ENCODE measurements around the gene COPE.

COPE gene

DNA sequence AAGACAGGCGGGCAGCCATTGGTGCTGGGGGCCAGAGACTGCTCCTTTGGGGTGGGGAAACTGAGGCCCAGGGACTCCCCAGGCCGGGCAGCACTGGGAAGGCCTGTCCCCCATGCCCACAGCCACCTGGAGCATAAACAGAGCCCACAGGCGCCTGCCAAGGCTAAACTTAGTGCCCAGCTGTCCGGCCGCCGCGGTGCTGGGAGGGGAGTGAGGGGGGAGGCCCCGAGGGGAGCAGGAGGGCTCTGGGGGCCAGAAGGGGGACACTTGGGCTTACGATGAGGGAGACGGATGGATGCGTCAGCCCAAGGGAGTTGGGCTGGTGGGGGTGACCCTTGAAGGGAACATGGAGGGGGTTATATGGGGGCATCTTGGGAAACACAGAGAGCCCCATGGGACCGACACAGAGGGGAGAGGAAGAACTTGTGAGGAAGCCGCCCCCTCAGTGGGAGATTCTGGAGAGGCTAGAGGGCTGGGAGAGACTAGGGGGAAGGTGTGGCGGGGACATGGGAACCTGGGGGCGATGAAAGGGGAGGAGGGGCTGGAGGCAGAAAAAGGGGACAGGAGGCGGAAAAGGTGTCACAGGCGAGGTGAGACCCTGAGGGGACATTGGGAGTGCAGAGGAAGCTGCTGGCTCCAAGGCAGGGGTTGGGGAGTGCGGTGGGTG lies 25.5 kb downstream of the COPE start:
- H3K4me1 ChIP-seq (ENCODE audit: control insufficient read depth, insufficient read depth, low read length), result peaks cover 2% of the 10 kb centered on the region
- no peaks in the 10 kb centered on the region for H3K27me3 ChIP-seq (ENCODE audit: control insufficient read depth, insufficient read depth, low read length)
- no peaks in the 10 kb centered on the region for H3K9me3 ChIP-seq (ENCODE audit: control insufficient read depth, insufficient read depth, low read length)
- no peak overlapping the region for H3K4me3 ChIP-seq (ENCODE audit: low read length)
- H3K36me3 ChIP-seq (ENCODE audit: control insufficient read depth, insufficient read depth, low read length), result no peaks in the 10 kb centered on the region
- no CpG with 5 or more reads among the region's 18 CpGs for WGBS (ENCODE audit: insufficient coverage, insufficient read length)
- no peak for DNase-seq (ENCODE audit: low read depth, low spot score)
- H3K27ac ChIP-seq (ENCODE audit: low read length), result no peak overlapping the region

- Histone ChIP-seq H3K4me1 (ENCODE audit: control insufficient read depth, insufficient read depth, low read length) (peaks cover 2% of the 10 kb centered on the region), H3K36me3 (ENCODE audit: control insufficient read depth, insufficient read depth, low read length) (0 out of 2 replicates have a peak, but pooled peaks cover 3% of the 10 kb centered on the region), H3K9me3 (ENCODE audit: control insufficient read depth, insufficient read depth, low read length) (no peaks in the 10 kb centered on the region), H3K27me3 (ENCODE audit: control insufficient read depth, insufficient read depth, low read length) (no peaks in the 10 kb centered on the region), H3K27ac (ENCODE audit: low read length) (no peak overlapping the region), H3K4me3 (ENCODE audit: low read length) (no peak overlapping the region)
- no peak for DNase-seq (ENCODE audit: low read depth, low spot score)
- no CpG with 5 or more reads among the region's 10 CpGs for WGBS (ENCODE audit: insufficient coverage, insufficient read length)
Measured at GRCh38 chr19:18889949-18890745, 29.0 kb downstream of the COPE start.

- H3K27me3 ChIP-seq (ENCODE audit: control insufficient read depth, insufficient read depth, low read length), result no peaks in the 10 kb centered on the region
- H3K4me1 ChIP-seq (ENCODE audit: control insufficient read depth, insufficient read depth, low read length), result no peaks in the 10 kb centered on the region
- no CpG with 5 or more reads among the region's 4 CpGs for WGBS (ENCODE audit: insufficient coverage, insufficient read length)
- H3K4me3 ChIP-seq (ENCODE audit: low read length), result no peak overlapping the region
- no peak overlapping the region for H3K27ac ChIP-seq (ENCODE audit: low read length)
- no peak for DNase-seq (ENCODE audit: low read depth, low spot score)
- H3K36me3 ChIP-seq (ENCODE audit: control insufficient read depth, insufficient read depth, low read length), result 0 out of 2 replicates have a peak, but pooled peaks cover 3% of the 10 kb centered on the region
- no peaks in the 10 kb centered on the region for H3K9me3 ChIP-seq (ENCODE audit: control insufficient read depth, insufficient read depth, low read length)
Measured at GRCh38 chr19:18886972-18887371, 32.2 kb downstream of the COPE start.

DNA sequence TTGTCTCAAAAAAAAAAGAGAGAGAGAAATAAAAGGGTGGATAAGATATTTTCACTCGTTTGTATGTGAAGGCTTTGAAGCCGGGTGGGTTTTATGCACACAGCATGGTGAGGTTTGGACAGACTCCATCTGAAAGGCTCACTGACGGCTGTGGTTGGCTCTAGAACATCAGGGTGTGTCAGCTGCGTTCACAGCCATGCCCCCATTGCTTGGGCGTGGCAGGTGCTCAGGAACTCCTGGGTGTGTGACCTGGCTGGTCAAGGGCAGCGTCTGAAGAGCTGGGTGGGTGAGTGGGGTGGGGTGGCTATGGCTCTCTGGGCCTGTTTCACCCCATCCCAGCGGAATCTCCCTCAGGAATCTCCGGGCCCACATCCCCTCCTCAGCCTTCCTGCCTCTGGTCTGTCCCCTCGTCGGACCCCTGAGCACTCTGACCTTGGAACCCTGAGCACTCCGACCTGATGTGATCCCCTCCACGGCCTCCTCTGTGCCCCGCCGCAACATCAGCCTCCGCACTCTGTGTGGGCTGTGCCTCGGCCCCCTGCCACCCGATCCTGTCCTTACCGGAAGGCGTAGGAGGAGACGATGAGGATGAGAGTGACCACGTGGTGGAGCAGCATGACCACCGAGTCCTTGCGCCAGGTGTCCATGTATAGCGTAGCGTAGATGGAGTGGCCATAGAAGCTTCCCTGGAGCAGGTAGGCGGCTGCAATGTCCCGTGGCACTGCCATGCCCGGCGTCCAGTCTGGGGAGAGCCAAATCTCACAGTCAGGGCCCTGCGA lies 35.5 kb downstream of the COPE start:
- no peak overlapping the region for H3K27ac ChIP-seq (ENCODE audit: low read length)
- peaks cover 6% of the 10 kb centered on the region for H3K36me3 ChIP-seq (ENCODE audit: control insufficient read depth, insufficient read depth, low read length)
- H3K27me3 ChIP-seq (ENCODE audit: control insufficient read depth, insufficient read depth, low read length), result no peaks in the 10 kb centered on the region
- no peak for DNase-seq (ENCODE audit: low read depth, low spot score)
- H3K4me3 ChIP-seq (ENCODE audit: low read length), result no peak overlapping the region
- H3K9me3 ChIP-seq (ENCODE audit: control insufficient read depth, insufficient read depth, low read length), result no peaks in the 10 kb centered on the region
- no peaks in the 10 kb centered on the region for H3K4me1 ChIP-seq (ENCODE audit: control insufficient read depth, insufficient read depth, low read length)
- WGBS (ENCODE audit: insufficient coverage, insufficient read length), result no CpG with 5 or more reads among the region's 30 CpGs

DNA sequence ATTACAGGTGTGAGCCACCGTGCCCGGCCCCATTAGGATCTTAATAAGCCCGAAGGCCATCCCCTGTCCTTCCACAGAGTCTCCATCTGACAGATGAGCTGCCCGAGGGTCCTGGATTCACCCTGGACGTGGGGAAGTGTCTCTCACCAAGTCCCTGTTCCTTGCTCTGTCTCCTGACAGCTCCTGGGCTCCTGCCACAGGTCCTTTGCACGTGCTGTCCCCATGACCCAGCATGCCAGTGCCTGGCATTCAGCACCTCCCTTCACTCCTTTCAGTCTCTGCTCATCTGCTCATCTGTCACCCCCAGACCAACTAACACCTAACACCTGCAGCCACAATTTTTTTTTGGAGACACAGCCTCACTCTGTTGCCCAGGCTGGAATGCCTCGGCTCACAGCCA lies 37.7 kb downstream of the COPE start:
- no peaks in the 10 kb centered on the region for H3K4me1 ChIP-seq (ENCODE audit: control insufficient read depth, insufficient read depth, low read length)
- no peaks in the 10 kb centered on the region for H3K9me3 ChIP-seq (ENCODE audit: control insufficient read depth, insufficient read depth, low read length)
- no peak overlapping the region for H3K4me3 ChIP-seq (ENCODE audit: low read length)
- H3K36me3 ChIP-seq (ENCODE audit: control insufficient read depth, insufficient read depth, low read length), result peaks cover 5% of the 10 kb centered on the region
- no peaks in the 10 kb centered on the region for H3K27me3 ChIP-seq (ENCODE audit: control insufficient read depth, insufficient read depth, low read length)
- H3K27ac ChIP-seq (ENCODE audit: low read length), result no peak overlapping the region
- DNase-seq (ENCODE audit: low read depth, low spot score), result no peak
- WGBS (ENCODE audit: insufficient coverage, insufficient read length), result no CpG with 5 or more reads among the region's 7 CpGs

DNA sequence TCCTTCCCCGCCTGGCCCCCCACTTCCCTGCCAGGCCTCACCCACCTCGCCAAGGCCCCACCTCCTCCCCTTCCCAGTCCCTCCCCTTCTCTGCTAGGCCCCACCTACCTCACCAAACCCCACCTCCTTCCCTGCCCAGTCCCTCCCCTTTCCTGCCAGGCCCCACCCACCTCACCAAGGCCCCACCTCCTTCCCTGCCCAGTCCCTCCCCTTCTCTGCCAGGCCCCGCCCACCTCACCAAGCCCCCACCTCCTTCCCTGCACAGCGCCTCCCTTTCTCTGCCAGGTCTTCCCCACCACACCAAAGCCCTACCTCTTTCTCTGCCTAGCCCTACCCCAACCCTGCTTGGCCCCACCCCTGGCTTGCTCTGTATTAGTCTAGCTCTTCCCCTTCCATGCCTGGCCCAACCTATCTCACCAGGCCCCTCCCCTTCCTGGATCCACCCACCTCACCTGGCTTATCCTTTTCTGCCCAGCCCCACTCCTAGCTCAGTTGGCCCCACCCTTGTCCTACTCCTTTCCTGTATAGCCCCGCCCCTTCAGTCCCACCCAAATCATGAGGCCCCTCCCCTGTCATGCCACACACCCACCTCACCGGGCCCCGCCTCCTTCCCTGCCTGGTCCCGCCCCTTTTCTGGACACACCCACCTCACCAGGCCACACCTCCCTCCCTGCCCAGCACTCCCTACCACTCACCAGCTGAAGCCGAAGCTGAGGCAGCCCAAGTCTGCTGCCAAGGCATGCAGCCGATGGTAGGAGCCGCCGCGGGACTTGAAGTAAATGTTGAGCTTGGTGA lies 39.4 kb downstream of the COPE start:
- Histone ChIP-seq H3K36me3 (ENCODE audit: control insufficient read depth, insufficient read depth, low read length) (peaks cover 5% of the 10 kb centered on the region), H3K27me3 (ENCODE audit: control insufficient read depth, insufficient read depth, low read length) (no peaks in the 10 kb centered on the region), H3K4me3 (ENCODE audit: low read length) (no peak overlapping the region), H3K4me1 (ENCODE audit: control insufficient read depth, insufficient read depth, low read length) (no peaks in the 10 kb centered on the region), H3K9me3 (ENCODE audit: control insufficient read depth, insufficient read depth, low read length) (no peaks in the 10 kb centered on the region), H3K27ac (ENCODE audit: low read length) (no peak overlapping the region)
- WGBS (ENCODE audit: insufficient coverage, insufficient read length), result no CpG with 5 or more reads among the region's 13 CpGs
- no peak for DNase-seq (ENCODE audit: low read depth, low spot score)

GRCh38 chr19:18878858-18879578 lies 40.2 kb downstream of the COPE start:
- DNase-seq (ENCODE audit: low read depth, low spot score), result no peak
- H3K27ac ChIP-seq (ENCODE audit: low read length), result no peak overlapping the region
- no peaks in the 10 kb centered on the region for H3K9me3 ChIP-seq (ENCODE audit: control insufficient read depth, insufficient read depth, low read length)
- H3K4me1 ChIP-seq (ENCODE audit: control insufficient read depth, insufficient read depth, low read length), result no peaks in the 10 kb centered on the region
- no peak overlapping the region for H3K4me3 ChIP-seq (ENCODE audit: low read length)
- peaks cover 5% of the 10 kb centered on the region for H3K36me3 ChIP-seq (ENCODE audit: control insufficient read depth, insufficient read depth, low read length)
- no CpG with 5 or more reads among the region's 34 CpGs for WGBS (ENCODE audit: insufficient coverage, insufficient read length)
- H3K27me3 ChIP-seq (ENCODE audit: control insufficient read depth, insufficient read depth, low read length), result no peaks in the 10 kb centered on the region

DNA sequence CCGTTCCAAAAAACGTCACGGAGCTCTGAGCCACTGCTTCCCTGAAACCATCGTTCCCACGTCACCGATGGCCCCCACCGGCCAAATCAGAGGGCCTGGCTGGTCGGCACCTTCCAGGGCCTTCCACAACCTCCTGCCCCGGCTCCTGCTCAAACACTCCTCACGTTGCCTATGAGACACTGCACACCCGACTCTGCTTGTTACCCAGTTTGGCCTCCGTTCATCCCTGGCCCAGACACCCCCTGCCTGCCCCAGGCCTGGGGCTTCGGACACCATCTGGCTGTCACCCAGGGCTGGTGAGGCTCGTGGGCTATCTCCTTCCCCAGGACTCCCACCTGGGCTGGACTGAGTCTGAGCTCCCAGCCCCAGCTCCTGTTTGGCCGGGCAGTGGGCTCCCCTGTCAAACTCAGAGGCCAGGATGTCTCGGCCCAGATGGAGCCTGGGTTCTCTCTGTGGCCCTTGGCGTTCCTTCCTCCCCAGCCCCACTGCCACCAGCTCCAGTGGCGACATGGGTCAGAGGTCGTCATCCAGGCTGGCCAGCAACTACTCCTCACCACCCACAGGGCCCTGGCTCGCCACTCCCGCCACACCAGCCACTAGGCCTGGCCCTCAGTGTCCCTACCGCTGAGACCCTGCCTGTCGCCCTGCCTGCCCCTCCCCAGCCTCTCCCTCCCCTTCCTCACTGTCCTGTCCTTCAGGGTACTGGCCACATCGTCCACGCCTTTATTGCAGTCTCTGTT lies 41.0 kb downstream of the COPE start:
- Histone ChIP-seq H3K4me1 (ENCODE audit: control insufficient read depth, insufficient read depth, low read length) (no peaks in the 10 kb centered on the region), H3K9me3 (ENCODE audit: control insufficient read depth, insufficient read depth, low read length) (no peaks in the 10 kb centered on the region), H3K27me3 (ENCODE audit: control insufficient read depth, insufficient read depth, low read length) (no peaks in the 10 kb centered on the region), H3K36me3 (ENCODE audit: control insufficient read depth, insufficient read depth, low read length) (peaks cover 5% of the 10 kb centered on the region), H3K27ac (ENCODE audit: low read length) (no peak overlapping the region), H3K4me3 (ENCODE audit: low read length) (no peak overlapping the region)
- DNase-seq (ENCODE audit: low read depth, low spot score), result no peak
- WGBS (ENCODE audit: insufficient coverage, insufficient read length), result no CpG with 5 or more reads among the region's 25 CpGs

DNA sequence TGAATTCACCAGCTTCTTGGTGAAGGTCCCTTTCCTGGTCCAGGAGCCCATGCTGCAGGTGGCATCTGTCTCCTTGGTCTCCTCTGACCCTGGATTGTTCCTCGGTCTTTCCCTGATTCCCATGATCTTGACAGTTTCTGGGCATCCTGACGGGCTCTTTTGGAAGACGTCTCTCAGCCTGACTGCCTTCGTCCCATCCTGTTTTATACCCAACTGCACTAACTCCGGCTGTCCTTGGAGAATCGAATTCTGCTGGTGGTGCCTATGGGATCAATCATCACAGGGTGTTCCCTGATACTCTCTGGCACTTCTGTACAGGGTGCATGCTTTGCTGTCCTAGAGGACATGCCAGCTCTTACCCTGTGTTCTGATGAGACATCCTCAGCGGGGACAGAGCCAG lies 42.3 kb downstream of the COPE start:
- WGBS (ENCODE audit: insufficient coverage, insufficient read length), result no CpG with 5 or more reads among the region's 7 CpGs
- H3K27ac ChIP-seq (ENCODE audit: low read length), result no peak overlapping the region
- H3K27me3 ChIP-seq (ENCODE audit: control insufficient read depth, insufficient read depth, low read length), result no peaks in the 10 kb centered on the region
- H3K9me3 ChIP-seq (ENCODE audit: control insufficient read depth, insufficient read depth, low read length), result no peaks in the 10 kb centered on the region
- peaks cover 5% of the 10 kb centered on the region for H3K36me3 ChIP-seq (ENCODE audit: control insufficient read depth, insufficient read depth, low read length)
- H3K4me1 ChIP-seq (ENCODE audit: control insufficient read depth, insufficient read depth, low read length), result no peaks in the 10 kb centered on the region
- no peak overlapping the region for H3K4me3 ChIP-seq (ENCODE audit: low read length)
- DNase-seq (ENCODE audit: low read depth, low spot score), result no peak
